Neural cell (in vitro differentiated cells): ENCODE measurements around the gene MUC6. TPM values are rescaled to one million over a fixed set of nuclear protein-coding genes. Genes with fewer than 3 reads are reported as not detected.

Experiments used
- H2AFZ ChIP-seq: fragments of 200-600, 300-800 bp; sonication (generic), shearing (Covaris generic); 2 replicates; pipeline ENCODE4 v1.6.0; 2014; ENCODE audit warnings: low read depth, mild to moderate bottlenecking, antibody characterized with exemption, low read length, moderate library complexity
- H3F3A ChIP-seq: fragments of 200-600 bp; shearing (Covaris generic); 2 replicates; pipeline ENCODE4 v1.6.1; 2016; ENCODE audit warnings: mild to moderate bottlenecking, moderate library complexity, mixed read lengths, antibody characterized with exemption, low read length; ENCODE audit not compliant: insufficient read depth, poor library complexity, severe bottlenecking
- H3K27ac ChIP-seq: fragments of 200-600, 300-800 bp; sonication (generic), shearing (Covaris generic); 2 replicates; pipeline ENCODE4 v1.5.1; 2014; ENCODE audit warnings: mild to moderate bottlenecking, low read length, moderate library complexity
- H3K27me3 ChIP-seq: fragments of 300-800, 200-600 bp; sonication (generic), shearing (Covaris generic); 2 replicates; pipeline ENCODE4 v1.6.0; 2014; ENCODE audit warnings: mild to moderate bottlenecking, low read depth, low read length, moderate library complexity; ENCODE audit not compliant: insufficient read depth
- H3K36me3 ChIP-seq: fragments of 300-800, 200-600 bp; sonication (generic), shearing (Covaris generic); 2 replicates; pipeline ENCODE4 v1.5.1; 2014; ENCODE audit warnings: mild to moderate bottlenecking, antibody characterized with exemption, low read length, moderate library complexity; ENCODE audit not compliant: insufficient read depth
- H3K4me2 ChIP-seq: fragments of 300-800, 200-600 bp; sonication (generic), shearing (Covaris generic); 2 replicates; pipeline ENCODE4 v1.6.0; 2014; ENCODE audit warnings: mild to moderate bottlenecking, low read length
- H3K4me3 ChIP-seq: fragments of 300-800, 200-600 bp; sonication (generic), shearing (Covaris generic); 2 replicates; pipeline ENCODE4 v1.5.1; 2014; ENCODE audit warnings: mild to moderate bottlenecking, low read length, moderate library complexity
- H3K79me2 ChIP-seq: fragments of 200-600 bp; shearing (Covaris generic); replicated peaks from 2 replicates; pipeline ENCODE4 v1.6.0; 2014; ENCODE audit warnings: mild to moderate bottlenecking, low read length, moderate library complexity; ENCODE audit not compliant: insufficient read depth
- H3K9ac ChIP-seq: fragments of 300-800, 200-600 bp; sonication (generic), shearing (Covaris generic); 2 replicates; pipeline ENCODE4 v1.6.1; 2016; ENCODE audit warnings: mild to moderate bottlenecking, low read length, mixed read lengths
- H3K9me2 ChIP-seq: fragments of 200-600 bp; shearing (Covaris generic); 2 replicates; pipeline ENCODE4 v1.6.1; 2016; ENCODE audit warnings: mild to moderate bottlenecking, low read length, mixed read lengths; ENCODE audit not compliant: insufficient read depth
- H3K9me3 ChIP-seq: fragments of 200-600, 300-800 bp; sonication (generic), shearing (Covaris generic); 2 replicates; pipeline ENCODE4 v1.6.1; 2016; ENCODE audit warnings: mild to moderate bottlenecking, mixed run types, low read length, moderate library complexity, mixed read lengths
- H4K20me1 ChIP-seq: fragments of 200-600 bp; shearing (Covaris generic); 2 replicates; pipeline ENCODE4 v1.6.1; 2016; ENCODE audit warnings: mild to moderate bottlenecking, mixed run types; ENCODE audit not compliant: insufficient read depth
- EP300 ChIP-seq: fragments of 450-650 bp; conservative IDR thresholded peaks from 2 replicates; pipeline ENCODE4 v1.6.1; 2014; ENCODE audit warnings: antibody characterized with exemption, mild to moderate bottlenecking, moderate library complexity; ENCODE audit not compliant: poor library complexity, severe bottlenecking
- EZH2 ChIP-seq: fragments of 200-600, 300-800 bp; shearing (Covaris generic), sonication (generic); IDR thresholded peaks from 2 replicates; pipeline ENCODE4 v1.6.1; 2014; ENCODE audit warnings: antibody characterized with exemption, low read length, borderline replicate concordance, mild to moderate bottlenecking; ENCODE audit not compliant: insufficient read depth, poor library complexity, severe bottlenecking
- MXI1 ChIP-seq: fragments of 450-650 bp; conservative IDR thresholded peaks from 2 replicates; pipeline ENCODE4 v1.6.1; 2014; ENCODE audit warnings: antibody characterized with exemption, mild to moderate bottlenecking; ENCODE audit not compliant: poor library complexity, severe bottlenecking
- POLR2AphosphoS5 ChIP-seq: IDR thresholded peaks from 2 replicates; pipeline ENCODE4 v1.6.1; 2012
- RAD21 ChIP-seq: fragments of 450-650 bp; conservative IDR thresholded peaks from 2 replicates; pipeline ENCODE4 v1.6.1; 2014; ENCODE audit warnings: antibody characterized with exemption, mild to moderate bottlenecking, moderate library complexity
- SMC3 ChIP-seq: fragments of 450-650 bp; conservative IDR thresholded peaks from 2 replicates; pipeline ENCODE4 v1.6.1; 2014; ENCODE audit warnings: antibody characterized with exemption, mild to moderate bottlenecking, moderate library complexity; ENCODE audit not compliant: poor library complexity
- TAF1 ChIP-seq: IDR thresholded peaks from 2 replicates; pipeline ENCODE4 v1.6.1; 2012; ENCODE audit warnings: low read depth
- polyA plus RNA-seq: library from polyadenylated mRNA; depleted of rRNA; stranded (reverse); fragments of >200 nt; gene quantifications from 2 replicates; pipeline ENCODE4 v1.2.3, GENCODE V29; 2014
- TF ChIP-seq, protein P1 (sequence below): fragments of 450-650 bp; IDR thresholded peaks from 2 replicates; pipeline ENCODE4 v1.5.1; 2014; ENCODE audit warnings: antibody characterized with exemption, mild to moderate bottlenecking, moderate library complexity; ENCODE audit not compliant: poor library complexity, severe bottlenecking
- TF ChIP-seq, protein P2 (sequence below): IDR thresholded peaks from 2 replicates; pipeline ENCODE4 v1.6.1; 2012; ENCODE audit warnings: borderline replicate concordance

MUC6 gene
- polyA plus RNA-seq, 1 donor from 2014 or later, result not detected

DNA sequence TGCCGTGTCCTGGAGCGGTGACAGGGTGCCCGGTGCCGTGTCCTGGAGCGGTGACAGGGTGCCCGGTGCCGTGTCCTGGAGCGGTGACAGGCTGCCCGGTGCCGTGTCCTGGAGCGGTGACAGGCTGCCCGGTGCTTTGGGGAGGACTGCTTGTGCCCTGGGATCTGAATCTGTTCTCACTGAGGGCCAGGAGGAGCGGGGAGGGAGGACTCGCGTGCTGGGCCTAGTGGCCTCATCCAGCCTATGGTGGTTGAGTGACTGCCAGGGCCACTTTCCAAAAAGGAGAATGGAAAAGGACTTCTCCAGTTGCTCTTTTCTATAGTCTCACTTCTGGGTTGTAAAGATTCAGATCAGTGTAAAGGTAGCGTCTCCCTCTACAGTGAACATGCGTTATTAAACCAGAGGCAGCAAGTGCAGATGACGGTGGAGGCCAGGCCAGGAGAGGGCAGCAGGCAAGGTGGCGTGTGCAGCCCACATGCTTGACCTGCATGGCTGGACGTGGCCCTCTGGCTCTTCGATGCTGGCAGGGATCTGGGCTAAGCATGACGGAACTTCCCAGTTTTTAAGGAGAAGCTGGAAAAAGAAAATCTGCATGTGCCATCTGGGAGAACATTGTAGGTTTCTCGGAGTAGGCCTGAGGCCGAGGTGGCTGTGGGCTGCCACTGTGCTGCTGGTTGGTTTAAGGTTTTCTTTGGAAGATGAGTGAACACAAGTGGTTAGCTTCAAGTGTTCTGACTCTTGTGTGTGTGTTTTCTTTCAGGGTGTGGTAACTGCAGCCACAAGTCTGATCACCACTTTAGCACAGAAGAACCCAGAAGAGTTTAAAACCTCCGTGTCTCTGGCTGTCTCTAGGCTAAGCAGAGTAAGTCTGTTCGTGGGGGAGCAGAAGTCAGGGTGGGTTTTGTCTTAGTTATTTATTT lies 55.8 kb downstream of the MUC6 start:
- Histone ChIP-seq H4K20me1 (no peaks in the 10 kb centered on the region), H3K4me3 (no peak overlapping the region), H3K27me3 (no peaks in the 10 kb centered on the region), H3F3A (no peaks in the 10 kb centered on the region), H2AFZ (no peak overlapping the region), H3K9ac (no peak overlapping the region), H3K36me3 (no peaks in the 10 kb centered on the region), H3K9me2 (no peaks in the 10 kb centered on the region), H3K79me2 (no peaks in the 10 kb centered on the region), H3K9me3 (no peaks in the 10 kb centered on the region), H3K4me2 (no peak overlapping the region), H3K27ac (no peak overlapping the region)
- TF ChIP-seq, protein P1, sequence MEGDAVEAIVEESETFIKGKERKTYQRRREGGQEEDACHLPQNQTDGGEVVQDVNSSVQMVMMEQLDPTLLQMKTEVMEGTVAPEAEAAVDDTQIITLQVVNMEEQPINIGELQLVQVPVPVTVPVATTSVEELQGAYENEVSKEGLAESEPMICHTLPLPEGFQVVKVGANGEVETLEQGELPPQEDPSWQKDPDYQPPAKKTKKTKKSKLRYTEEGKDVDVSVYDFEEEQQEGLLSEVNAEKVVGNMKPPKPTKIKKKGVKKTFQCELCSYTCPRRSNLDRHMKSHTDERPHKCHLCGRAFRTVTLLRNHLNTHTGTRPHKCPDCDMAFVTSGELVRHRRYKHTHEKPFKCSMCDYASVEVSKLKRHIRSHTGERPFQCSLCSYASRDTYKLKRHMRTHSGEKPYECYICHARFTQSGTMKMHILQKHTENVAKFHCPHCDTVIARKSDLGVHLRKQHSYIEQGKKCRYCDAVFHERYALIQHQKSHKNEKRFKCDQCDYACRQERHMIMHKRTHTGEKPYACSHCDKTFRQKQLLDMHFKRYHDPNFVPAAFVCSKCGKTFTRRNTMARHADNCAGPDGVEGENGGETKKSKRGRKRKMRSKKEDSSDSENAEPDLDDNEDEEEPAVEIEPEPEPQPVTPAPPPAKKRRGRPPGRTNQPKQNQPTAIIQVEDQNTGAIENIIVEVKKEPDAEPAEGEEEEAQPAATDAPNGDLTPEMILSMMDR, result no peak
- no peak for TF ChIP-seq EZH2
- TF ChIP-seq, protein P2, sequence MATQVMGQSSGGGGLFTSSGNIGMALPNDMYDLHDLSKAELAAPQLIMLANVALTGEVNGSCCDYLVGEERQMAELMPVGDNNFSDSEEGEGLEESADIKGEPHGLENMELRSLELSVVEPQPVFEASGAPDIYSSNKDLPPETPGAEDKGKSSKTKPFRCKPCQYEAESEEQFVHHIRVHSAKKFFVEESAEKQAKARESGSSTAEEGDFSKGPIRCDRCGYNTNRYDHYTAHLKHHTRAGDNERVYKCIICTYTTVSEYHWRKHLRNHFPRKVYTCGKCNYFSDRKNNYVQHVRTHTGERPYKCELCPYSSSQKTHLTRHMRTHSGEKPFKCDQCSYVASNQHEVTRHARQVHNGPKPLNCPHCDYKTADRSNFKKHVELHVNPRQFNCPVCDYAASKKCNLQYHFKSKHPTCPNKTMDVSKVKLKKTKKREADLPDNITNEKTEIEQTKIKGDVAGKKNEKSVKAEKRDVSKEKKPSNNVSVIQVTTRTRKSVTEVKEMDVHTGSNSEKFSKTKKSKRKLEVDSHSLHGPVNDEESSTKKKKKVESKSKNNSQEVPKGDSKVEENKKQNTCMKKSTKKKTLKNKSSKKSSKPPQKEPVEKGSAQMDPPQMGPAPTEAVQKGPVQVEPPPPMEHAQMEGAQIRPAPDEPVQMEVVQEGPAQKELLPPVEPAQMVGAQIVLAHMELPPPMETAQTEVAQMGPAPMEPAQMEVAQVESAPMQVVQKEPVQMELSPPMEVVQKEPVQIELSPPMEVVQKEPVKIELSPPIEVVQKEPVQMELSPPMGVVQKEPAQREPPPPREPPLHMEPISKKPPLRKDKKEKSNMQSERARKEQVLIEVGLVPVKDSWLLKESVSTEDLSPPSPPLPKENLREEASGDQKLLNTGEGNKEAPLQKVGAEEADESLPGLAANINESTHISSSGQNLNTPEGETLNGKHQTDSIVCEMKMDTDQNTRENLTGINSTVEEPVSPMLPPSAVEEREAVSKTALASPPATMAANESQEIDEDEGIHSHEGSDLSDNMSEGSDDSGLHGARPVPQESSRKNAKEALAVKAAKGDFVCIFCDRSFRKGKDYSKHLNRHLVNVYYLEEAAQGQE, result no peak
- no peak for TF ChIP-seq TAF1
- no peak for TF ChIP-seq POLR2AphosphoS5
- no peak for TF ChIP-seq SMC3
- no peak for TF ChIP-seq RAD21
- TF ChIP-seq EP300, result no peak
- TF ChIP-seq MXI1, result no peak

DNA sequence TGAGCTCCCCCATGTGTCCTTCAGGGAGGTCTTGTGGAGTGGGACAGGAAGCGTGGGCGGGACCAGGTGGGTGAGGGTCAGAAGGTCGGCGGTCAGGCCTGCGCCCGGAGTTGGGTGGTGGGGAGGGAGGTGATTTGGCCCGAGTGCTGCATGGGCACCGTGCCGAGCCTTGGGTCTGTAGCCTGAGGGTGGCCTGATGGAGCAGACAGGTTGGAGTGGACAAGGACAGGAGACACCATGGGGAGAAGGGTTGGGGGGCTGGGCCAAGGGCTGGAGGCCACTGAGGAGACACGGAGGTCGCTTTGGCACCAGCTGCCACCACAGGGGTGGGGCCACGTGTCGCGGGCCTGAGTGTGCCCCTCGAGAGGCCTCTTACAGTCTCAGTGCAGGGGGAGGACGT lies 57.7 kb downstream of the MUC6 start:
- TF ChIP-seq TAF1 (no peak), MXI1 (no peak), EZH2 (no peak)
- TF ChIP-seq, protein P2, result no peak
- Histone ChIP-seq H3K4me3 (no peak overlapping the region), H3K4me2 (no peak overlapping the region), H2AFZ (no peak overlapping the region), H3K9ac (no peak overlapping the region), H3K79me2 (no peaks in the 10 kb centered on the region), H3K27ac (no peak overlapping the region), H3K27me3 (no peaks in the 10 kb centered on the region), H4K20me1 (no peaks in the 10 kb centered on the region), H3F3A (no peaks in the 10 kb centered on the region), H3K36me3 (no peaks in the 10 kb centered on the region), H3K9me2 (no peaks in the 10 kb centered on the region), H3K9me3 (no peaks in the 10 kb centered on the region)
